HepG2 (cell line): ENCODE measurements around the gene GTF2F1. TPM values are rescaled to one million over a fixed set of nuclear protein-coding genes. Genes with fewer than 3 reads are reported as not detected.

Experiments
- CAMTA2 ChIP-seq: sonication (generic); formaldehyde crosslinking; IDR thresholded peaks from 2 replicates; pipeline ENCODE4 v1.4.0; 2020; ENCODE audit warnings: mild to moderate bottlenecking, missing genetic modification reagents, borderline replicate concordance
- CREM ChIP-seq, 2 experiments: sonication (generic) in 1 of 2; formaldehyde crosslinking in 1 of 2; IDR thresholded peaks; 2 replicates each; pipeline versions ENCODE4 v1.4.0 to v1.6.1; 2016 to 2020; ENCODE audit warnings: antibody characterized with exemption in 1 of 2, mild to moderate bottlenecking in 1 of 2, missing genetic modification reagents in 1 of 2
- HHEX ChIP-seq: IDR thresholded peaks from 2 replicates; pipeline ENCODE4 v1.6.1; 2016; ENCODE audit warnings: control low read depth
- HIVEP1 ChIP-seq: sonication (generic); formaldehyde crosslinking; IDR thresholded peaks from 2 replicates; pipeline ENCODE4 v1.4.0; 2020; ENCODE audit warnings: mild to moderate bottlenecking, missing genetic modification reagents
- POLR2G ChIP-seq: fragments of 200-400 bp; formaldehyde crosslinking; IDR thresholded peaks from 2 replicates; pipeline ENCODE4 v1.6.1; 2018; ENCODE audit warnings: mild to moderate bottlenecking, low read depth, low read length, moderate library complexity
- SIN3B ChIP-seq: fragments of 150-350 bp; IDR thresholded peaks from 2 replicates; pipeline ENCODE4 v1.6.1; 2014; ENCODE audit warnings: low read length
- SRSF4 ChIP-seq: fragments of 200-400 bp; formaldehyde crosslinking; IDR thresholded peaks from one replicate; pipeline ENCODE4 v1.6.1; 2018; ENCODE audit warnings: mild to moderate bottlenecking, low read depth, low read length, moderate library complexity; ENCODE audit not compliant: poor library complexity, severe bottlenecking
- SRY ChIP-seq: sonication (generic); formaldehyde crosslinking; IDR thresholded peaks from 2 replicates; pipeline ENCODE4 v1.8.0; 2022; ENCODE audit warnings: mild to moderate bottlenecking, missing genetic modification reagents
- ZBTB7B ChIP-seq: sonication (generic); formaldehyde crosslinking; IDR thresholded peaks from 2 replicates; pipeline ENCODE4 v1.4.0; 2020; ENCODE audit warnings: missing genetic modification reagents
- ZC3H13 ChIP-seq: sonication (generic); formaldehyde crosslinking; IDR thresholded peaks from 2 replicates; pipeline ENCODE4 v1.8.1; 2023; ENCODE audit warnings: mild to moderate bottlenecking, missing genetic modification reagents, moderate library complexity
- ZNF274 ChIP-seq: sonication (generic); formaldehyde crosslinking; IDR thresholded peaks from 2 replicates; pipeline ENCODE4 v1.5.1; 2020; ENCODE audit warnings: mild to moderate bottlenecking, missing genetic modification reagents
- ZNF878 ChIP-seq: sonication (generic); formaldehyde crosslinking; IDR thresholded peaks from 2 replicates; pipeline ENCODE4 v1.8.1; 2023; ENCODE audit warnings: mild to moderate bottlenecking, missing genetic modification reagents, moderate library complexity
- polyA plus RNA-seq, 8 experiments: library from polyadenylated mRNA; depleted of rRNA in 3 of 8; stranded (reverse) in 7 of 8; unstranded in 1 of 8; fragments of >200 nt; fragmentation: Illumina TruSeq in 4 of 8; extraction: Trizol in 4 of 8; gene quantifications; 2 replicates each; pipeline versions ENCODE4 v1.2.1 to v1.2.3, GENCODE V29; 2011 to 2016; ENCODE audit warnings: low read depth in 4 of 8, missing spikeins in 1 of 8, mixed read lengths in 1 of 8; ENCODE audit not compliant: insufficient read depth in 1 of 8
- total RNA-seq, 5 experiments: library from RNA; depleted of rRNA; stranded (reverse); fragments of >200 nt; fragmentation: Illumina TruSeq; extraction: Trizol; gene quantifications; 2 replicates each; pipeline ENCODE4 v1.2.3, GENCODE V29; 2016; ENCODE audit warnings: low read depth in 1 of 5
- TF ChIP-seq, protein P1 (sequence below): sonication (generic); formaldehyde crosslinking; IDR thresholded peaks from 2 replicates; pipeline ENCODE4 v1.5.1; 2020; ENCODE audit warnings: mild to moderate bottlenecking, missing genetic modification reagents, moderate library complexity
- TF ChIP-seq, protein P2 (sequence below): sonication (generic); formaldehyde crosslinking; conservative IDR thresholded peaks from 2 replicates; pipeline ENCODE4 v1.5.0; 2020; ENCODE audit warnings: missing genetic modification reagents
- TF ChIP-seq, protein P3 (sequence below): sonication (generic); formaldehyde crosslinking; IDR thresholded peaks from 2 replicates; pipeline ENCODE4 v1.4.0; 2020; ENCODE audit warnings: missing genetic modification reagents
- TF ChIP-seq, protein P4 (sequence below): sonication (generic); formaldehyde crosslinking; IDR thresholded peaks from 2 replicates; pipeline ENCODE4 v1.8.0; 2022; ENCODE audit warnings: mild to moderate bottlenecking, missing genetic modification reagents; ENCODE audit not compliant: insufficient replicate concordance

Gene GTF2F1
- total and polyA plus RNA-seq, 2 of the 13 experiments (the other 11 are each of a cell fraction or from before 2014, with no cell fraction given): 27.8 to 34.1 TPM

DNA sequence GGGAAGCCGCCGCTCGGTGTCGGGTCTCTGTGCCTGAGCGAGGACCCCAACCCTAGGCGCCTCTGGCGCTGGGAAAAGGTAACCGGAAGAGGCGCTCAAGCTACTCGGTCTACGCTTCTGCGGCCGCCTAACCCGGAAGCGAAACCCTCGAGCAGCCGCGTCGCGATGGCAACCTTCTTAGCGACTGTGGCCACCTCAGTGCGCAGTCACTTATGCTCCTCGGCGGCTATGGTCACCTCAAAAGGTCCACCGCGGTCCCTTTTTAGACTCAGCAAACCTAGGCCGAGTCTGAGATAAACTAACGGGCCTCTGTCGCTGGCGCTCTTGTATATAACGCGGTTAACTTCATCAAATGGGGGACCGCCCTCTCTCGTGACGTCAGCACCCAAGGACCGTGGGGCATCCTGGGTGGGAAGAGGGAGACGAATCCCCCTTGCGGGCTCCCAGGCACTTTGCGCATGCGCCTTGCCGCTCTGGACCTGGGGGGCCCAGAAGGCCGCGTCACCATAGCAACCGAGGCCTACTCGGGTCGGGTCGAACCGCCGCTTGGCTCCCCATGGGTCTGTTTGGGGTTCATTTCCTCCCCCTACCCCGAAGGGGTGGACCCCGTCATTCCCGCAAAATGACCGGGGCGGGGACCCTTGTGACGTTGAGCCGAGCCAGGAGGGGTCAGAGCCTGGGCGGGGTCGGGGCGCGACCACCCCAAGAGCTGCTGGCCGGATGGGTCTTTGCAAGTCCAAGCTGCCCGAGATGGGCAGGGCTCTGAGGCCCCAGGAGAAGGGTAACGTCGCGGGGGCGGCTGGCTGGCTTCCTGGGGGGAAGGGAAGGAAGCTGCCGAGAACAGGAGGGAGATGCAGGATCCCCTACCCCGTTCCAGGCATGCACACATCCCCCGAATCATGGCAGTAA, at the start of gene GTF2F1 (continued):
- TF ChIP-seq ZNF878 (CRISPR knock-in tag) (no peak), HHEX (CRISPR knock-in tag) (0 out of 2 replicates have a peak, but pooled peaks have one; percentile 12), HIVEP1 (CRISPR knock-in tag) (peak; percentile 37), CAMTA2 (CRISPR knock-in tag) (peak; percentile 66; the same call in 1 of the 2 replicates), CREM (IDR thresholded peaks at IDR 0.05) (peak; percentile 93), CREM (CRISPR knock-in tag; IDR thresholded peaks at IDR 0.05) (no peak), ZC3H13 (no peak), ZBTB7B (CRISPR knock-in tag) (peak; percentile 92), SRSF4 (no peak), SIN3B (no peak), SRY (0 out of 2 replicates have a peak, but pooled peaks have one; percentile 58), ZNF274 (CRISPR knock-in tag) (peak; percentile 14; the same call in 1 of the 2 replicates), POLR2G (peak; percentile 79)
- TF ChIP-seq, protein P1, sequence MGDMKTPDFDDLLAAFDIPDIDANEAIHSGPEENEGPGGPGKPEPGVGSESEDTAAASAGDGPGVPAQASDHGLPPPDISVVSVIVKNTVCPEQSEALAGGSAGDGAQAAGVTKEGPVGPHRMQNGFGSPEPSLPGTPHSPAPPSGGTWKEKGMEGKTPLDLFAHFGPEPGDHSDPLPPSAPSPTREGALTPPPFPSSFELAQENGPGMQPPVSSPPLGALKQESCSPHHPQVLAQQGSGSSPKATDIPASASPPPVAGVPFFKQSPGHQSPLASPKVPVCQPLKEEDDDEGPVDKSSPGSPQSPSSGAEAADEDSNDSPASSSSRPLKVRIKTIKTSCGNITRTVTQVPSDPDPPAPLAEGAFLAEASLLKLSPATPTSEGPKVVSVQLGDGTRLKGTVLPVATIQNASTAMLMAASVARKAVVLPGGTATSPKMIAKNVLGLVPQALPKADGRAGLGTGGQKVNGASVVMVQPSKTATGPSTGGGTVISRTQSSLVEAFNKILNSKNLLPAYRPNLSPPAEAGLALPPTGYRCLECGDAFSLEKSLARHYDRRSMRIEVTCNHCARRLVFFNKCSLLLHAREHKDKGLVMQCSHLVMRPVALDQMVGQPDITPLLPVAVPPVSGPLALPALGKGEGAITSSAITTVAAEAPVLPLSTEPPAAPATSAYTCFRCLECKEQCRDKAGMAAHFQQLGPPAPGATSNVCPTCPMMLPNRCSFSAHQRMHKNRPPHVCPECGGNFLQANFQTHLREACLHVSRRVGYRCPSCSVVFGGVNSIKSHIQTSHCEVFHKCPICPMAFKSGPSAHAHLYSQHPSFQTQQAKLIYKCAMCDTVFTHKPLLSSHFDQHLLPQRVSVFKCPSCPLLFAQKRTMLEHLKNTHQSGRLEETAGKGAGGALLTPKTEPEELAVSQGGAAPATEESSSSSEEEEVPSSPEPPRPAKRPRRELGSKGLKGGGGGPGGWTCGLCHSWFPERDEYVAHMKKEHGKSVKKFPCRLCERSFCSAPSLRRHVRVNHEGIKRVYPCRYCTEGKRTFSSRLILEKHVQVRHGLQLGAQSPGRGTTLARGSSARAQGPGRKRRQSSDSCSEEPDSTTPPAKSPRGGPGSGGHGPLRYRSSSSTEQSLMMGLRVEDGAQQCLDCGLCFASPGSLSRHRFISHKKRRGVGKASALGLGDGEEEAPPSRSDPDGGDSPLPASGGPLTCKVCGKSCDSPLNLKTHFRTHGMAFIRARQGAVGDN: peak; percentile 88
- TF ChIP-seq, protein P2, sequence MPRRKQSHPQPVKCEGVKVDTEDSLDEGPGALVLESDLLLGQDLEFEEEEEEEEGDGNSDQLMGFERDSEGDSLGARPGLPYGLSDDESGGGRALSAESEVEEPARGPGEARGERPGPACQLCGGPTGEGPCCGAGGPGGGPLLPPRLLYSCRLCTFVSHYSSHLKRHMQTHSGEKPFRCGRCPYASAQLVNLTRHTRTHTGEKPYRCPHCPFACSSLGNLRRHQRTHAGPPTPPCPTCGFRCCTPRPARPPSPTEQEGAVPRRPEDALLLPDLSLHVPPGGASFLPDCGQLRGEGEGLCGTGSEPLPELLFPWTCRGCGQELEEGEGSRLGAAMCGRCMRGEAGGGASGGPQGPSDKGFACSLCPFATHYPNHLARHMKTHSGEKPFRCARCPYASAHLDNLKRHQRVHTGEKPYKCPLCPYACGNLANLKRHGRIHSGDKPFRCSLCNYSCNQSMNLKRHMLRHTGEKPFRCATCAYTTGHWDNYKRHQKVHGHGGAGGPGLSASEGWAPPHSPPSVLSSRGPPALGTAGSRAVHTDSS (CRISPR knock-in tag): no peak
- TF ChIP-seq, protein P3, sequence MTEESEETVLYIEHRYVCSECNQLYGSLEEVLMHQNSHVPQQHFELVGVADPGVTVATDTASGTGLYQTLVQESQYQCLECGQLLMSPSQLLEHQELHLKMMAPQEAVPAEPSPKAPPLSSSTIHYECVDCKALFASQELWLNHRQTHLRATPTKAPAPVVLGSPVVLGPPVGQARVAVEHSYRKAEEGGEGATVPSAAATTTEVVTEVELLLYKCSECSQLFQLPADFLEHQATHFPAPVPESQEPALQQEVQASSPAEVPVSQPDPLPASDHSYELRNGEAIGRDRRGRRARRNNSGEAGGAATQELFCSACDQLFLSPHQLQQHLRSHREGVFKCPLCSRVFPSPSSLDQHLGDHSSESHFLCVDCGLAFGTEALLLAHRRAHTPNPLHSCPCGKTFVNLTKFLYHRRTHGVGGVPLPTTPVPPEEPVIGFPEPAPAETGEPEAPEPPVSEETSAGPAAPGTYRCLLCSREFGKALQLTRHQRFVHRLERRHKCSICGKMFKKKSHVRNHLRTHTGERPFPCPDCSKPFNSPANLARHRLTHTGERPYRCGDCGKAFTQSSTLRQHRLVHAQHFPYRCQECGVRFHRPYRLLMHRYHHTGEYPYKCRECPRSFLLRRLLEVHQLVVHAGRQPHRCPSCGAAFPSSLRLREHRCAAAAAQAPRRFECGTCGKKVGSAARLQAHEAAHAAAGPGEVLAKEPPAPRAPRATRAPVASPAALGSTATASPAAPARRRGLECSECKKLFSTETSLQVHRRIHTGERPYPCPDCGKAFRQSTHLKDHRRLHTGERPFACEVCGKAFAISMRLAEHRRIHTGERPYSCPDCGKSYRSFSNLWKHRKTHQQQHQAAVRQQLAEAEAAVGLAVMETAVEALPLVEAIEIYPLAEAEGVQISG (CRISPR knock-in tag): peak; percentile 91
- TF ChIP-seq, protein P4, sequence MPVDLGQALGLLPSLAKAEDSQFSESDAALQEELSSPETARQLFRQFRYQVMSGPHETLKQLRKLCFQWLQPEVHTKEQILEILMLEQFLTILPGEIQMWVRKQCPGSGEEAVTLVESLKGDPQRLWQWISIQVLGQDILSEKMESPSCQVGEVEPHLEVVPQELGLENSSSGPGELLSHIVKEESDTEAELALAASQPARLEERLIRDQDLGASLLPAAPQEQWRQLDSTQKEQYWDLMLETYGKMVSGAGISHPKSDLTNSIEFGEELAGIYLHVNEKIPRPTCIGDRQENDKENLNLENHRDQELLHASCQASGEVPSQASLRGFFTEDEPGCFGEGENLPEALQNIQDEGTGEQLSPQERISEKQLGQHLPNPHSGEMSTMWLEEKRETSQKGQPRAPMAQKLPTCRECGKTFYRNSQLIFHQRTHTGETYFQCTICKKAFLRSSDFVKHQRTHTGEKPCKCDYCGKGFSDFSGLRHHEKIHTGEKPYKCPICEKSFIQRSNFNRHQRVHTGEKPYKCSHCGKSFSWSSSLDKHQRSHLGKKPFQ (CRISPR knock-in tag): peak; percentile 65
